Left forelimb (tissue), 1 donor: ENCODE data around the gene ATOSA.
A peak's percentile ranks its signal among the peaks of the same experiment; 100 is the strongest.

Source experiments
- DNase-seq: peaks from one replicate; pipeline ENCODE4 v3.0.0-alpha.2; 2018; ENCODE audit warnings: low spot score

The ATOSA gene

DNA sequence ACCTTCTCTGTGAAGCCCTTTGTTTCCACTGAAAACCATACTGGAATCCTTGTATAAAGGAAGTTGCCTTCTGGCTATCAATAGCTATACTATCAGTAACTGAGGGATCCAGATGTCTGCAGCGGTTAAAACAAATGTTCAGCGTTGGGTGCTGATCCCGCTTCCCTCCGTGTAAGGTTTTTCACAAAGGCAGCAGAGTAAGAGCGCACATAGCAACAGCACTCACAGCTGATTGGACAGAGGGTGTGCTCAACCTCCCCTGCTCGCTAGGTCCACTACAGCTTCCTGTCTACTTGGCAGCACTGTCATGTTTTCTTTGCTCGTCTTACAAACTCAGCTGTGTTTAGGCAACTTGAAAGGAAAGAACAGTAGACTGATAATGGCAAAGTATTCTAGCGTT is 27.3 kb downstream of the ATOSA start:
- peak; percentile 69 for DNase-seq

- no peak for DNase-seq
Observed at GRCh38 chr15:52651114-52651513, 28.1 kb downstream of the ATOSA start.

DNA sequence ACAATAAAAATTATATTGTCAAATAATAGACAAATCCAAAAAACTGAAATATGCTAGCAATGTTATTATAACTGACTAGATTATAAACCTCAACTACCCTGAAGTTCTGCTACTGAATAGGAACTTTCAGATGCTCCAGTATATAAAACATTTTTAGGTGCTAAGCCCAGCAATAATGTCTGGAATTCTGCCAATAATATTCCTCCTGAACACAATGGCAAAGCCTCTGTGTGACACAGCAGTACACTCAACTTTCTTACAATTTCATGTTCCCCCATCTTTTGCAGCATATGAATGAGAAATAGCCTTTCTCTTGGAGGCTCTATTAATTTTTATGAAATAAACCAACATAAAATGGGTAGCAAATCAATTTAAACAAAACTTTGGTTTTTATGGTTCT is 29.5 kb downstream of the ATOSA start:
- DNase-seq, result no peak

GRCh38 chr15:52645916-52646315 is 33.3 kb downstream of the ATOSA start:
- no peak for DNase-seq

DNA sequence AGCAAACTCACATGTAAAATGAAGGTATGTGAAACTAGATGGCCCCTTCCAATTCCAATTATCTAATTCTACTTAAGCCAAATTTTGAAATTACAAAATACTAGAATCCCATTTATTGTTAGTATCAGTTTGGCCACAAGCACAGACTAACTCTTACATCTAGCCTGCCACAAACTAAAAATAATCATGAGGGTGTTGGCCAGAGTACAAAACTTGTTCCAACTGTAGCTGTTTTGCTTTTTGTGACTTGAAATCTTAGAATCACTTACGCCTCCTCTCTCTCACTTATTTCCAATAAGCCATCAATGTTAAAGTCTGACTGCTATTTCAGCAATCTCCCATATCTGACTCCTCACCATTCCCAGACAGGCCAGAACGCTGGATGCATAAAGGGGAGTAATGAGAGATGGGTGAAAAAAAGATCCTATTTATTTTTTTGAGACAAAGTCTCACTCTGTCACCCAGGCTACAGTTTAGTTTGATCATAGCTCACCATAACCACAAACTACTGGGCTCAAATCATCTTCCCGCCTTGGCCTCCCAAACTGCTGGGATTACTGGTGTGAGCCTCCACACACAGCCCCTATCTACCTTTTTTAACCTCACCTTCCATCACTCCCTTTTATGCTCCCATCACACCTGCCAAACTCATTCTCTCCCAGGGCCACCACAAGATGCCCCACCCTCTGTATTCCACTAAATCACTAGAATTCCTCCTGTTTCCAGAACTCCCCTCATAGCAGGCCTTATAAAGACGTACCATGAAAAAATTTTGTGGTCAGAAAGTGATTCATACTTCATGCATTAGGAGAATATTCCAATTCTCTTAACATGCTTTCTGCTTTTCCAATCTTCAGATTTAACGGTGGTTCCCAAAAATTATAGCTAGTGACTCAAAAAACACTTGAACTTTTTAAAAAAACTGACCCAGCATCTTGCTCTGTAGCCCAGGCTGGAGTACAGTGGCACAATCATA is 36.5 kb downstream of the ATOSA start:
- no peak for DNase-seq

GRCh38 chr15:52636459-52636858 is 42.7 kb downstream of the ATOSA start:
- DNase-seq, result no peak

GRCh38 chr15:52635908-52636307 is 43.3 kb downstream of the ATOSA start:
- no peak for DNase-seq
